ENCODE measurements around the gene KCNQ1.

KCNQ1 gene

DNA sequence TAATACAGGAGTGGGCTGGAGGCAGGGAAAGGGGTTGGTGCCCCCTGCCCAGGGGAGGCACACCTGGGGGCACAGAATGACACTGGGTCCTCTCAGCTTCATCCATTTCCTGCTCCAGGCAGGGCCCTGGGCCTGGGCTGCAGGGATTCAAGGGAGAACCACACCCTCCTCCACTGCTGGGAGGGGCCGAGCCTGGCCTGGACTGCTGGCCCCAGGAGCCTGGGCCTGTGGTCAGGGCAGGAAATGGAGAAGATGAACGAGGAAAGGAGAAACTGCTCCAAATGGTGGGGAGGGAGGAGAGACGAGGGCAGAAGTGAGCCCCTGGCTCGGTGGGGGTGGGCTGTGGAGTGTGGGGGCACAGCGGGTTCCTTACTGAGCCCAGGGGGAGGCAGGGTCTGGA is 293.1 kb downstream of the KCNQ1 start:
- FAIRE-seq (no peak), DNase-seq (ENCODE audit: insufficient read length) (no peak)
- TF ChIP-seq POLR2A (IDR thresholded peaks at IDR 0.05; ENCODE audit: low read depth, low read length): no peak
- TF ChIP-seq TAF1 (IDR thresholded peaks at IDR 0.05; ENCODE audit: borderline replicate concordance, low read depth, low read length): no peak
- TF ChIP-seq POLR2AphosphoS5 (IDR thresholded peaks at IDR 0.05; ENCODE audit: low read depth, low read length): no peak

DNA sequence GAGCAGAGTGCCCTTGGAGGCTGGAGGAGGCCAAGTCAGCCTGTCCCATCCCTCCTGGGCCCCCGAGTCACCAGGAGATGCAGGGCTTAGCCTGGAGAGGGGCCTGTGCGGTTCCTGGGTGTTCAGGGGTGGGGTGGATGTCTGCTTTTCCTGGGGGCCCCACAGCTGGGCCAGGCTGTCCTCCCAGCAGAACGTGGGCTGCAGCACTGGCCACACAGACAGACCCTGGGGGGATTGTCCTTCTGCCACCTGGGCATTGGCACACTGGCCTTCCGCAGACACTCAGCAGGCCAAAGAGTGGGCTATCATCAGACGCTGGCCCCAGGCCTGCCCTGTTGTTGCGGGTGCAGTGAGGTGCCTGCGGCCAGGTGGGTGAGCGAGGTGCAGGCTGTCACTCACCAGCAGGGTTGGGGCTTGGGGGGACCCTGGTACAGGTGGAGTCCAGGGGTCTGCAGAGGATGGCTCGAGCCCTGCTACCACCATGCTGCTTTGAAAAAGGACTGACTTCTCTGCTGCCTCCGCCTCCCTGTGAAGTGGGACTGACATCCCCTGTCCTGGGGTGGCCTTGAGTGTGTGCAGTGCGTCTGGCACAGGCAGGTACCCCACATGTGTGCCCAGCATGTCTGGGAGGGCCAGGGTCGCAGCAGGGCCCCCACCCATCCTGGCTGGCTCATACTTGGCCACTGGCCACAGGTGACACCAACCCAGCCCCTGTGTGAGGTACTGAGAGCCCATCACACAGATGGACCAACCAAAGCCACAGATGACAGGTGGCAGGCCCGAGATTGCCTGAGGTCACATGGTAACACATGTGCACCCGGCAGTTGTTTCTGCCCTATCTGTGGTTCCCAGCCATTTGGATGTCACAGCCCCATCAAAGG is 294.0 kb downstream of the KCNQ1 start:
- no peak for FAIRE-seq
- TF ChIP-seq TAF1 (IDR thresholded peaks at IDR 0.05; ENCODE audit: borderline replicate concordance, low read depth, low read length) (no peak), POLR2A (IDR thresholded peaks at IDR 0.05; ENCODE audit: low read depth, low read length) (no peak), POLR2AphosphoS5 (IDR thresholded peaks at IDR 0.05; ENCODE audit: low read depth, low read length) (no peak)
- DNase-seq (ENCODE audit: insufficient read length): no peak

DNA sequence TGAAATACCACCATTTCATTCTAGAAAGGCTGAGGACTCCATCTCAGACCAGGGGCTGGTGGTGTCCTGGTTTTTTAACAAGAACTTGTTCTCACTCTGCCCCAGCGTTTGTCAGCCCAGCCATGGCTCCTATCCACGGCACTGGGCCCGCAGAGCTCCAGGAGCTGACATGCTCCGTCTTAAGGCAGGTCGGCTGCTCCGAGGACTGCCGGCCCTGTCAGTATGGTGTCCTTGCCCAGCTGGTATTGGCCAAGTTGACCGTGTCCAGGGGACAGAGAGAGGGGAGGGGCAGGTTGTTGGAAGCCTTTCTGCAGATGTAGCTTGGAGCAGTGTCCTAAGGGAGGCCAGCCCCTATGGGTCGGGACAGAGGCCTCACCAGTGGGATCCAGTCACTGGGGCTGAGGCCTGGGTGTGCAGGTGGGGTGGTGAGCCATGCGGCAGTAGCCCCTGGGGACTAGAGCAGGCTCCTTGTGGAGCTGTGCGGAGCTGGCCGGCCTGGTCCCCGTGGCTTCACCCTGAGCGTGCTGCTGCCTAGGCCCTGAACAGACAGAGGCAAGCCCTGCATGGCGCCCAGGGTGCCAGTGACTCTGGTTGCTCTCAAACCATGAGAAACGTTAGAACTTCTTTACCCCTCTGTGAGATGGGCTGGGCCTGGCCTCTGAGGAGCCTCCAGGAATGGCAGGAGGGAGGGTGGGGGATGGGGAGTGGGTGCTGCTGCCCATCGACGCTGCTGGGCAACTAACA is 294.9 kb downstream of the KCNQ1 start:
- FAIRE-seq (no peak), DNase-seq (ENCODE audit: insufficient read length) (no peak)
- no peak for TF ChIP-seq POLR2A (IDR thresholded peaks at IDR 0.05; ENCODE audit: low read depth, low read length)
- no peak for TF ChIP-seq POLR2AphosphoS5 (IDR thresholded peaks at IDR 0.05; ENCODE audit: low read depth, low read length)
- TF ChIP-seq TAF1 (IDR thresholded peaks at IDR 0.05; ENCODE audit: borderline replicate concordance, low read depth, low read length): no peak

DNA sequence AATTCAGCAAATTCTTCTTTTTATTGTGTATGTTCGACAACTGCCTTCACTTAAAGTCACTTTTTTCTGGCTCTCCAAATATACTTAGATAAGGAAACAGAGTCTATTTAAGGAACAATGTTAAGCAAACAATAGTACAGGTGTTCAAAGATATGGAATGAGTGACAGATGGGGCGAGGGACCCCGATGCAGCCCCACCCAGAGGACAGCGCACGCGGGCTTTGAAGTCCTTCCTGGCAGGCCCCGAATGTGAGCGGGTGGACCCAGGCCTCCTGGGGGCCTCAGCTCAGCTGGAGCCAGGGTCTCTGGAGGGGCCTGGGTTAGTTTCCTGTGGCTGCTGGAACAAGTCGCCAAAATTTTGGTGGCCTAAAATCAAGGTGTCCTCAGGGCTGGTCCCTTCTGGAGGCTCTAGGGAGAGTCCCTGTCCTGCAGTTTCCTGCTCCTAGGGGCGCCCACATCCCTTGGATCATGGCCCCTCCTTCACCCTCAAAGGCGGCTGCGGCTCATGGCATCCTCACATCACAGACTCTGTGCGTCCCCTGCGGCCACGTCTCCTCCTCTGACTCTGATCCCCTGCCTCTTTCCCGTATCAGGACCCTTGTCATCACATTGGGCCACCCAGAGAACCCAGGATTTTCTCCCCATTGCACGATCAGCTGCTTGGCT is 295.6 kb downstream of the KCNQ1 start:
- TF ChIP-seq TAF1 (IDR thresholded peaks at IDR 0.05; ENCODE audit: borderline replicate concordance, low read depth, low read length) (no peak), POLR2A (IDR thresholded peaks at IDR 0.05; ENCODE audit: low read depth, low read length) (no peak), POLR2AphosphoS5 (IDR thresholded peaks at IDR 0.05; ENCODE audit: low read depth, low read length) (no peak)
- FAIRE-seq (no peak), DNase-seq (ENCODE audit: insufficient read length) (no peak)

DNA sequence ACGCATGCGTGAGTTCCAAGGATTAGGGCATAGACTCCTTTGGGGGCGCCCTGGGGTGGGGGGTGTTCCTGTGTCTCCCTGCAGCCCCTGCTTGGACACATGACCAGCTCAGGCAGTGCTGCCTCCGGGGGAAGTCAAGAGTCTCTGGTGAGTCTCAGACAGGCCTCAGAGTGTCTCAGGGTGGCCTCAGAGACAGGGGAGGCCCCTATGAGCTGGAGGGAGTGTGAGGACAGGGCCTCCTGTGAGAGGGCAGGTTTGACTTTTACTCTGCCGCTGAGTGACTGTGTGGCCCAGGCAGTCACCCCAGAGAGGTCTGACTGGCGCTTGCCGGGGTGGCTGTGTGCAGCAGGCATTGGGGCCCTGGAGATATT is 296.2 kb downstream of the KCNQ1 start:
- DNase-seq (ENCODE audit: insufficient read length) (no peak), FAIRE-seq (no peak)
- TF ChIP-seq POLR2A (IDR thresholded peaks at IDR 0.05; ENCODE audit: low read depth, low read length) (no peak), POLR2AphosphoS5 (IDR thresholded peaks at IDR 0.05; ENCODE audit: low read depth, low read length) (no peak), TAF1 (IDR thresholded peaks at IDR 0.05; ENCODE audit: borderline replicate concordance, low read depth, low read length) (no peak)

DNA sequence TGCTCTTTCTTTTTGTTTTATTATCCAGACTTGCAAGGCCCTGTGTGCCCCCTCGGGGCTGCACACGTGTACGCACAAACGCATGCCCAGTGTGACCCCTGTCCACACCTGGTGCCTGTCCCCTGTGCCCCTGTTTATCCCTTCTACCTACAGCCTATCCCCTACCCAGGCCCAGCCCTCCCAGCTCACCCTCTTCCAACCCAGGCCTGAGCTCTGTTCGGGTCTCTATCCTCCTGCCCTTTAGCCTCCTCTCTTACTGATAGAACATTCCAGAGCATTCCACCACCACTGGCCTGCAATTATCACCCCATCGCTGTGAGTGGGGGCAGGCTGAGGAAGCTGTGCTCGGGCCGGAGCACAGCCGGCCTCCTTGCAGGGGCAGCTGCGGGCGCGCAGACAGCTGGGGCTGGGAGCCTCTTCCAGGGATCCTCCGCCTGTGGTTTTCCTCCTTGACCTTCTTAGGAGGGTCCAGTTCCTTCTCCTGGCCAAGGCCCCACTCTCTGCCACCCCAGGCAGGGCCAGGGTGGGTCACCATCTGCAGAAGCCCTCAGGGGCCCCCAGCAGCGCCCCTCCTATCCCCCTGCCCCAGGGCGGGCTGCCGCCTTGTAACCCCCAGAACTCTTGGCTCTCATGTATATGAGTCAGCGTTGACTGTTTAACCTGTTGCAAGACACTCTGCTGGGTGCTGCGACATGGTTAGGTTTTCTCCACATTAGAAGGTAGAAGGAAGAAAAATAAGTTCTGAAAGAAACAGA is 296.7 kb downstream of the KCNQ1 start:
- DNase-seq (ENCODE audit: insufficient read length): no peak
- no peak for FAIRE-seq
- TF ChIP-seq POLR2AphosphoS5 (IDR thresholded peaks at IDR 0.05; ENCODE audit: low read depth, low read length) (no peak), TAF1 (IDR thresholded peaks at IDR 0.05; ENCODE audit: borderline replicate concordance, low read depth, low read length) (no peak), POLR2A (IDR thresholded peaks at IDR 0.05; ENCODE audit: low read depth, low read length) (no peak)

DNA sequence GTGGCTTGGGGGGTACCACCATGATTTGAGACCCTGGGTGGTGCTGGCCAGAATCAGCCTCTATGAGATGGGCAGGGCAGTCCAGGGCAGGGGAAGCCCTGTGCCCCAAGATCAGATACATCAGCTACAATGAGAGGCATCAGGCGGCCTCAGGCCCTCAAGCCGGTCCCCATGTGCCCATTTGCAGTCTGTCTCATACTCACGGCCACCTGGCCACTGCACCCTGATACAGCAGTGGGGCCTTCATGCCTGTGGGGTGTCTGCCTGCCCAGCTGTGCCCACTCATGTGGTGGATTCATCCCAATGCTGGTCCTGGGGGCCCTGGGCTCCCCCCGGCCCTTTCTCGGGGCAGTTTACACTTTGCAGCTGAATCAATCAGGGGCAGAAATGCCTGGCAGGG is 297.4 kb downstream of the KCNQ1 start:
- DNase-seq (ENCODE audit: insufficient read length): no peak
- TF ChIP-seq POLR2A (IDR thresholded peaks at IDR 0.05; ENCODE audit: low read depth, low read length) (no peak), POLR2AphosphoS5 (IDR thresholded peaks at IDR 0.05; ENCODE audit: low read depth, low read length) (no peak), TAF1 (IDR thresholded peaks at IDR 0.05; ENCODE audit: borderline replicate concordance, low read depth, low read length) (no peak)
- FAIRE-seq: no peak

DNA sequence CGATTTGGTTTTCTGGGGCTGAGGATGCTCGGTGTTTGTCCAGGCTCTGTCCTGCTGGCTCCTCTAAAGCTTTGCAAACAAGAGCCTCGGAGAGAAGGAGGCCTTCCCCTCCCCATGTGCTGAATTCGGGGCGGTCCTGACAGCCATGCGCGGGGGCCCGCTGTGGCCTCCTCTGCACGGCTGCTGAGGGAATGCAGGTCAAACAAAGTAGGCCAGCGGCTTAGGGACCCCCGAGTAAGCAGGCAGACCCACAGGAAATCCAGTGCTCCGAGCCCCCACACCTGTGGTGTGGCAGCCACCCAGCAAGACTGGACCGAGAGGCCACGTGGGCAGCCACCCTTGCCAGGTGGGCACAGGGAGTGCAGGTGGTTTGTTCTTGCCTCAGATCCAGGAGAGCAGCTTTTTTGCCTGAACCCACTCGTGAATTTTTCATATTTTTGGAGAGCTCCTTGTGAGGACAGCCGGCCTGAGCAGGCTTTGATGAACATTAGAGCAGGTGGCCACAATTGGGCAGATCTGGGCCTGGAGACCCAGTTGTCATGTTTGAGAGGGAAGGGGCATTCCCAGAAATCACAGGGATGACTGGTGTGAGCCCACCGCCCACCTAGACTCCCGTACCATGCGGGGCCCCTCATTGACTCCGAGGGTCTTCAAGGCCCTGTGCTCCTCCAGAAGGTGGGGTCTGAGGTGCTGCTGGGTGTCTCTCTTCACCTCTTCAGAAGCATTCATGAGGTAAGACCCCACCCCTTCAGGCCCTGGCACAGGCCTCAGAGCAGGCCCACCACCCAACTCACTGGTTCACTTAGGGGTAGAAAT is 298.0 kb downstream of the KCNQ1 start:
- DNase-seq (ENCODE audit: insufficient read length): no peak
- no peak for TF ChIP-seq POLR2A (IDR thresholded peaks at IDR 0.05; ENCODE audit: low read depth, low read length)
- no peak for TF ChIP-seq TAF1 (IDR thresholded peaks at IDR 0.05; ENCODE audit: borderline replicate concordance, low read depth, low read length)

DNA sequence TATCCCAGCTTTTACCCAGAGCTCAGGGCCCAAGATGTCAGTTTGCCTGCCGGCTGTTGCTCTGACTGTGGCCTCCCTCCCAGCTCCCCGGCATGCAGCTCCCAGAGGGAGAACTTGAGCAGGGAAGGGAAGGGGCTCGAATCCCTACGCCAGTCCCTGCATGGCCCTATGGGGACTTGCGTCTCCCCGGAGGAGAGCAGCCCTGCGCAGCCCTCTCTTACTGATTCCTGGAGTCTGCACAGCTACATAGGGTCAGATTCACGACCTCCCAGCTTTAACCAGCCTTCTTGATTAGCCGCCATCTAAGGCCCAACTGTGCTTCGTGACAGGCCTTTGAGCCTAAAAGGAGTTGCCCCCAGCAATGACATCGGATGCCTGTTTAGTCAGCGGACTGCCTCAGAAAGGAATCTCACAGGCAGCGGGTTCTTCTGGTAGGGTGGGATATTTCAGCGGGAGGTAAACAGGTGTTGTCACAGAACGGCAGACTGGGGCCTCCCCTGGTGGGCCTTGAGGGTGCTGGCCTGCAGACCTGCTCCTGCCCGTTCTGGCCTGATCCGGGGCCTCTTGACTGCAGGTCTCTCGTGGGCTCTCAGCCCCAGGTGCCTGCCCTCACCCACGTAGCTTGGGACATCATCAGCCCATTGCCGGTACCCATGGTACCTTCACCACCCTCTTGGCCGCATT is 298.8 kb downstream of the KCNQ1 start:
- no peak for TF ChIP-seq POLR2A (IDR thresholded peaks at IDR 0.05; ENCODE audit: low read depth, low read length)
- TF ChIP-seq POLR2AphosphoS5 (IDR thresholded peaks at IDR 0.05; ENCODE audit: low read depth, low read length): no peak
- no peak for TF ChIP-seq TAF1 (IDR thresholded peaks at IDR 0.05; ENCODE audit: borderline replicate concordance, low read depth, low read length)
- DNase-seq (ENCODE audit: insufficient read length) (no peak), FAIRE-seq (no peak)

More for the DNA sequence above, 298.0 kb downstream of the KCNQ1 start:
- FAIRE-seq: no peak

DNA sequence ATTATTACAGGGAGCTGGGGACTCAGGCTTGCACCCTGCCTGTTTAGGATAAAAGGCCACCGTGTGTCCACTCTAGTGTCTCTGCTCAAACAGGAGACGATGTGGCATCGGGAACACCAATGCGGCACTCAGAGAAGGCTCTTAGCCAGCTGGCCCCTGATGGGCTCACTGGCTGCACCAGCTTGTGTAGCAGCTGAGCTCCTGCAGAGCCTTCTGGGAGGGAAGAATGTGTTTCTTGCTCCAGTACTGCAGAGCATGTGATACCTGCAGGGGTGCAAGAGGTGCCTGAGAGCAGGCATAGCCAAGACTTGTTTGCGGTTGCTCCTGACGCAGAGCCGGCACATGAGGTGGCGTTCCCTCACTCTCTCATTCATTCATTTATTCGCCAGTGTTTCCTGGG is 299.4 kb downstream of the KCNQ1 start:
- no peak for DNase-seq (ENCODE audit: insufficient read length)
- FAIRE-seq: no peak
- TF ChIP-seq POLR2A (IDR thresholded peaks at IDR 0.05; ENCODE audit: low read depth, low read length): no peak

Data from GM12892 (cell line).